IPS DF 4.7 (cell line): ENCODE results near the gene SPATS2L.

ENCODE experiments used
- DNase-seq: peaks from one replicate; pipeline ENCODE4 v3.0.0-alpha.2; 2013; ENCODE audit warnings: low spot score; ENCODE audit errors: extremely low read depth

Gene SPATS2L

GRCh38 chr2:200376513-200377354 is 70.2 kb downstream of the SPATS2L start:
- DNase-seq: no peak

DNA sequence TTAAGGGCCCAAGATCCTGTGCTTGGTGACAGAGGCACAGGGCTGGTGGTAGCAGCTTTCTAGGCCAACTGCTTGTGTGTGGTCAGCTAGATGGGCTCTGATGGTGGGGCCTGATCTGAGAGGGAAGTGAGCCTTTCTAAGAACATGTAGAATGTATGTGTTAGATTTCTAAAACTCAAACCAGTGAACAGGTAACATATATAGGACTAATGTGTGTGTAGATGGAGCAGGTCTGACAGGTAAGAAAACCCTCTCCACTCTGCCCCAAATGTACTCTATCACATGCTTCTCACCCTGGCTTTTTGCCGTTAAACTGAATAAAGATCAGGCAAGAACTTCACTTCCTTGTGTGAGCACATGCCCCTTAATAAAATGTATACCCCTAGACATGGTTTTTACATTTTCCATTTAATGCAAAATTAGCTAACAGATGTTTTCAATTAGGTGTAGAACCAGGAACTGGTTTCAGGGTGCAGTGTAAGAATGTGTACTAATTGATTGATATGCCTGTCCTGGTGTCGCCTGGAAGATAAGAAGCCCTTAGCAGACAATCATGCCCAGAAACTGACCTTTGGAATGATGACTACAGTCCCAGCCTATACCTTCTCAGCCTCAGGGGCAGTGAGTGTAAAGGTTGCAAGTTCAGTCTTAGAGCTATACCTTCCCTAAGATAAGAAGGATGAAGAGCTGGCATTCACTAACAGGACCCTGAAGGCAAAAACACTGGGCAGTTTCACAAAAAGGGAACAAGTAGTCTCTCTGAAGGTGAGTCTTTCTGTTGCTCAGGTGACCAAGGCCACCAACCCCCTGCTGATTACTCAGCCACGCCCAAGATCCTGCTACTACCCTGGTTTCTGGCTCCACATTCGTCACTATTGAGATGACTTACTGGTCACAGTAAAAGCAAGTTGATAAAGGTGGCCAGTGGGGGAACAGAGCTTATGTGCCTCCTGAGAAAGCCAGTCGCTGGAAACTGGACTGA is 71.2 kb downstream of the SPATS2L start:
- no peak for DNase-seq

GRCh38 chr2:200378652-200379290 is 72.3 kb downstream of the SPATS2L start:
- no peak for DNase-seq

DNA sequence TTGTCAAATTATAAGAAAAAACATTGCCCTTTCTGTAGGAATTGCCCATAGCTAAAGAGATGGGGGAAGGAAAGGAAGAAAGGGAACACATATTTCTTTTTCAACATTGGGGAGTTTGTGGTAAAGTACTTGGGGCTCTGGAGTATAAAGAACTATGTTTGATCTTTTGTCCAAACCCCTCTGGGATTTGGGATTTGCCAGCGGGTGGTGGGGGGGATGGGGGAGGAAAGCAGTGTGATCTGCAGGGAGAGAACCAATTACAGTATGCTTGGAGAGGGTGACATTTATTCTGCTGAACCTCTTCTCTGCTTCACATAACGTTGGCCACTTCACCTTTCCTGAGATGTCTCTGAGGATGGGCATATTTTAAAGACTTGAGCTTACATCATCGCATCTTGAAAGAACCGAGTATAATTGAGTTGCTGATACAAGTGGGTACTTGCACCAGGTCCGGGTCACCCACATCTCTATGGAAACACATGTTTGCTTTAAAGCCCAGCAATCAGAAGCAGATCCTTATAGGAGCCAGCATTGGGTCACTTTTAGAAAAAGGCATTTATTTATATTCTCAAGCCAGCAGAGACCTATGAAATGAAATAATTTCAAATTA is 73.1 kb downstream of the SPATS2L start:
- no peak for DNase-seq

DNA sequence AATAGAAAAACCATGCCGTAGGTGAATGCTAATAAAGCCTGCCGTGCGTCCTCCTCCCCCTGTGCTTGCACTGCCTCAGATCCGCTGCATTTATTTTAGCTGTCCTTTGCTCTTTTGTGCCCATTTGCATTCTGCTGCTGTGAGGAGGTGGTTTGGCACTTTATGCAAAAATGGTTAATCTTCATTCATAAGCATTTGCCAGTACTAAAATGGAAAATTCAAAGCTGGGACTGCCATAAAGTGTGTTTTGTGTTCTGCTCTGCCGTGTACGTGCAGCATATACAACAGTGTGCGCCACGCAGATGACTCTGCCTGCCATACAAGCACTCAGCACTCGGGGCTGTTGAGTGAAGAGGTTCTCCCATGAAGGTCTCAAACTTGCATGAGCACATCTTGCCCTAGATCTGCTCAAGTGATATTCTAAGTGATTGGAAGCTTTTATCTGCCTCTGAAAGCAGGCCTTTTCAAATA is 73.6 kb downstream of the SPATS2L start:
- DNase-seq: no peak

GRCh38 chr2:200380833-200381542 is 74.5 kb downstream of the SPATS2L start:
- no peak for DNase-seq

DNA sequence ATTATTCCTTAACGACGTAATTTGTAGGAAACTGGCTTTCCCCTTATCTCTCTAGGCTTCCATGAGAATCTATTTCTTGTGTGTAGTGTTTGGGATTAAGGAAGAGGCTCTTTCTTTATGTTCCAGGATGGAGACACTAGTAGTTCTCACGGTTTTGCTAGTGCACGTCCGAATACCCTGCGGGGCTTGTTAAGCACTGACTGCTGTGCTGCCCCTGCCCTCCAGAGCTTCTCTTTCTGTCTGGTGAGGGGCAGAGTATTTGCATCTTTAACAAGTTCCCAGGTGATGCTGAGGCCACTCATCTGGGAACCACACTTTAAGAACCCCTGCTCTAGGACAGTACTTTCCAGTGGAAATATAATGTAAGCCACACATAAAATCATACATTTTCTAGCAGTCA is 76.4 kb downstream of the SPATS2L start:
- no peak for DNase-seq

- DNase-seq: no peak
Measured at GRCh38 chr2:200383380-200384110, 77.1 kb downstream of the SPATS2L start.

- no peak for DNase-seq
Measured at GRCh38 chr2:200385063-200385635, 78.7 kb downstream of the SPATS2L start.

- DNase-seq: no peak
Measured at GRCh38 chr2:200393191-200393590, 86.7 kb downstream of the SPATS2L start.

DNA sequence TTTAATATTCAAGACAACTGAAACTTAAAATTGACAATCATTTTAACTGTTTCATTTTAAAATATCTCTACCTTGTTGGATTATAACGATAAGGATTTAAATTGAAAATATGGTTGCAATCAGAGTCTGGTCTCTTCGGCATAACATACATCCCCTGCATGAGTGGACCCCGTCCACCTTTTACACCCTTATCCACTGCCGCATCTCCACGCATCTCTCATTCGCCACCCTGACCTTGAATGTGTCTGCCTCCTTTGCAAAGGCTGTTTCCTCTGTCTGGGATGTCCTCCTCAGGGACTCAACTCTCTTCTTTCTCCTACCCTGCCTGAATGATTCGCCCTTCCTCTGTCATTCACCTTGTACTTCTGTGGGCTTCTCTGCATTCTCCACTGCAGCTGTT is 87.6 kb downstream of the SPATS2L start:
- no peak for DNase-seq

- DNase-seq: no peak
Measured at GRCh38 chr2:200396781-200397242, 90.3 kb downstream of the SPATS2L start.

- DNase-seq: no peak
Measured at GRCh38 chr2:200397785-200398184, 91.3 kb downstream of the SPATS2L start.

- DNase-seq: no peak
Measured at GRCh38 chr2:200399046-200399445, 92.6 kb downstream of the SPATS2L start.

DNA sequence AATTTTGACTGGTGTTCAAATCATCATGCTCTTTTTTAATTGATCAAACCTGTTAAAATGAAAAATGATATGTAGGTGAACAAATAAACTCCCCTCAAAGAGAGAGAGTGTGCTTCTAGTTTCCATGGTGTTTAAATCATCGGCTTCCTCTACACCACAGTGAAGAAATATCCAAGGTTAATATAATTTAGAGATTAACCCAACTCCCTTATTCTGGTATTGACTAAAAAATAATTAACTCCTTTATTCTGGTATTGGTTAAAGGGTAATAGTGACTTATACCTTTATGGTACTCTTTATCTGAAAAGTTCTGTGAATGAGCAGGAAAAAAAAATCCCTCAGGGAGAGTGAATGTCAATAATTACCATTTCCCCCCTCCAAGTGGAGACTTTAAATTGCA is 93.1 kb downstream of the SPATS2L start:
- no peak for DNase-seq

DNA sequence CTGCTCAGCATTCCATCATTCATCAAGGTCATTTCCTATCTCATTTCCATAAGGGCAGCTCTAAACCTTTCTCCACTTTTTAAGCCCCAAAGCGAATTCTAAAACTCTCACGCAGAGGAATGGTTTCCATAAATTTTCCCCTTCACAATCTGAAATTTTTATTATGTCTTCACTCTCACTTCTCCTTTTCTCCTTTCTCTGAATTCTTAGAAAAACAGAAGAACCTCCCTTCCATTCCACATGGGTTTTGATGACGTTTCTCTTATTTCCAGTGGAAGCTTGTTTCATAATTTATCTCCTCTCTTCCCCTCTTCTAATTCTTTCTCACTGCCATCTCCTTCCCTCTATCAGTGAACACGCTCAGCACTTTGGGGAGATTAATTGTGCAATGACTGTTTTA is 97.3 kb downstream of the SPATS2L start:
- DNase-seq: no peak

DNA sequence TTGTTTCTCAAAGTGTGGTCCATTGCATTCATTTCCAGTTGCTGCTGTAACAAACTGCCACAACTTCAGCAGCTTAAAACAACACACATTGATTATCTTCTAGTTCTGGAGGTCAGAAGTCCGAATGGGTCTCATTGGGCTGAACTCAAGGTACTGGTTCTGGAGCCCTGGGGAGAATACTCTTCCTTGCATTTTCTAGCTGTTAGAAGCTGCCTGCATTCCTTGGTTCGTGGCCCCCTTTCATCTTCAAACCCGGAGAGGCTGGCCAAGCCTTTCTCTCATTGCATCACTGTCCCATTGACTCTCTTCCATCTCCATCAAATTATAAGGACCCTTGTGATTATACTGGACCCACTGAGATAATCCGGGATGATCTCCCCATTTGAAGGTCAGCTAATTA is 98.1 kb downstream of the SPATS2L start:
- DNase-seq: no peak

DNA sequence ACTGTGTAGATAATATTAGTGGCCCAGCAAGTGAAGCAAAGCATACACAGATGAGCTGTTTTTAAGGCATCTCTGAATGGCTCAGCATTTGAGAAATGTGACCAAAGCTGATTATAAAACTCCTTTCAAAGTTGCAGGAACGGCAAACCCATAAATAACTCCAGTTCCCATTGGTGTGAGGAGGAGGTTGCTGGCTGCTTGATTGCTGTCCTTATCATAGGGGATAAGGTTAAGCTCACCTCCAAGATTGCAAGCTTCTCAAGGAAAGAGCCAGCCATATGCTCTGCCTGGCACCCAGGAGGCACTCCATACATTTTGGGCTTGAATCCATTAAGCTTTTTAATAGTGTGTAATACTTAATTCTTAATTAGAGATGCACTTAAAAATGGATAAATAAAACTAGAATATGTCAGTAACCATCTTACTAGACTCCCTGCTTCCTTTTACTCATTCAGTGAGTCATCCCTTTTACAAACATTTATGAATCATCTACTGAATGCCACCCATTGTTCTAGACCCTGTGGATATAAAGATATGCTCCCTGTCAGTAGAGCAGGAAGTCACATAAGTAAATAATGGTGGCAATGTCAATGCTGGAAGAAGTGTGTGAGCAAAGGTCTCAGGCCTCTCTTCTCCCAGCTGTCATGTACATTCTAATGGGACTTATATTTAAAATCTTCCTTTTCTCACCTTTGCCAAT is 99.3 kb downstream of the SPATS2L start:
- DNase-seq: no peak

DNA sequence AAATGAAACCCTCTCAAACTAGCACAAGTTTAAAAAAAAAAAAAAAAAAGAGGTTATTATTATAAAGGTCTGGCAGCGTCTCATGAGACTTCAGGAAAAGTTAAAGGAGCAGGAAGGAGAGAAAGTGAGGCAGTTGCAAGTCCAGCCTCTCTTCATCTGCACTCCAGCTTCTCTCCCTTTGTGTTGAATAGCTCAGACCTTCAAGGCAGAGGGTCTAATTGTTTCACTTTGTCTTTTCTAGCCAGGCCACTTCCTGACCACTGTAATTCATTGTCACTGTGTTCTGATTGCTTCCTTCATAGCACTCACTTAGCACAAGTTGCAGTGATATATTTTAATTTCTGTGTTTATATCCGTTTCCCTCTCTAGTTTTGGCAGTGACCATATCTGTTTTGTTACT is 99.9 kb downstream of the SPATS2L start:
- no peak for DNase-seq
